GM18505 (cell line): ENCODE results near the gene R3HDM2.
"Not testable (repeated sequence)": the region's sequence is repeated elsewhere in the genome, so short reads cannot be mapped to it uniquely, and the experiment has no call there.

Experiments
- ATAC-seq: cut with Tn5 transposase; IDR thresholded peaks from one replicate; pipeline ENCODE4 v1.9.1; 2021; ENCODE audit not compliant: unreplicated experiment
- POLR2A ChIP-seq: IDR thresholded peaks from 4 replicates; pipeline ENCODE4 v1.6.1; 2011; ENCODE audit warnings: borderline replicate concordance; ENCODE audit not compliant: insufficient read depth, insufficient read length; ENCODE audit errors: extremely low read depth

Gene R3HDM2

DNA sequence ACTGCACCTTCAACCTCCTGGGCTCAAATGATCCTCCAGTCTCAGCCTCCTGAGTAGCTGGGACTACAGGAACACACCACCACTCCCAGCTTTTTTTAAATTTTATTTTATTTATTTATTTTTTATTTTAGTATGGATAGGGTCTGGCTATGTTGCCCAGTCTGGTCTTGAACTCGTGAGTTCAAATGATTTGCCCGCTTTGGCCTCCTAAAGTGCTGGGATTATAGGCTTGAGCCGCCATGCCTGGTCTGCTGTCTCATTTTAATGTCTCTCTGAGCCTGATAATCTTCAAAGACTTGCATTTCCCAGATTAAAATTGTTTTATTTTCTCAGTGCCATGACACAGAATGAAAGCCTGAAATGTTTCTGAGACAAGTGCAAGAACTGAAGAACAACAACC is 2.5 kb upstream of the R3HDM2 start:
- no peak for TF ChIP-seq POLR2A

DNA sequence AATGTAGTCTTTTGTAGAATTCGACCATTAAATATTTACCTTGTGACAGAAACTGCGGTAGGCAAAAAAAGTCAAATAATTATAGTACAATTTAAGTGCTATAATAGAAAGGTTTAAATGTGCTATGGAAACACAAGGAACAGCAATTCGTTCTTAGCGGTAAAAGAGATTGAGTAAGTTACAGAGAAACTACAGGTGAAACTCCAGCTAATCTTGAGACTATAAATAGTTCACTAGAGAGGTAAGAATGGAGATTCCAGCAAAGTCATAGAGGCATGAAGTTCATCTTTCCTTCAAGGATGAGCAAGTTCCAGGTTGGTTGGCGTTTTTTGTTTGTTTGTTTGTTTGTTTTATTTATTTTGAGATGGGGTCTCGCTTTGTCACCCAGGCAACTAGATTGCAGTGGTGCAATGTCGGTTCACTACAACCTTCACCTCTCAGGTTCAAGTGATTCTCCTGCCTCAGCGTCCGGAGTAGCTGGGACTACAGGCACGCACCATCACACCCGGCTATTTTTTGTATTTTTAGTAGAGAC is 878 bp upstream of the R3HDM2 start:
- no peak for ATAC-seq
- no peak for TF ChIP-seq POLR2A

More for the DNA sequence above, 2.5 kb upstream of the R3HDM2 start:
- ATAC-seq: no peak

DNA sequence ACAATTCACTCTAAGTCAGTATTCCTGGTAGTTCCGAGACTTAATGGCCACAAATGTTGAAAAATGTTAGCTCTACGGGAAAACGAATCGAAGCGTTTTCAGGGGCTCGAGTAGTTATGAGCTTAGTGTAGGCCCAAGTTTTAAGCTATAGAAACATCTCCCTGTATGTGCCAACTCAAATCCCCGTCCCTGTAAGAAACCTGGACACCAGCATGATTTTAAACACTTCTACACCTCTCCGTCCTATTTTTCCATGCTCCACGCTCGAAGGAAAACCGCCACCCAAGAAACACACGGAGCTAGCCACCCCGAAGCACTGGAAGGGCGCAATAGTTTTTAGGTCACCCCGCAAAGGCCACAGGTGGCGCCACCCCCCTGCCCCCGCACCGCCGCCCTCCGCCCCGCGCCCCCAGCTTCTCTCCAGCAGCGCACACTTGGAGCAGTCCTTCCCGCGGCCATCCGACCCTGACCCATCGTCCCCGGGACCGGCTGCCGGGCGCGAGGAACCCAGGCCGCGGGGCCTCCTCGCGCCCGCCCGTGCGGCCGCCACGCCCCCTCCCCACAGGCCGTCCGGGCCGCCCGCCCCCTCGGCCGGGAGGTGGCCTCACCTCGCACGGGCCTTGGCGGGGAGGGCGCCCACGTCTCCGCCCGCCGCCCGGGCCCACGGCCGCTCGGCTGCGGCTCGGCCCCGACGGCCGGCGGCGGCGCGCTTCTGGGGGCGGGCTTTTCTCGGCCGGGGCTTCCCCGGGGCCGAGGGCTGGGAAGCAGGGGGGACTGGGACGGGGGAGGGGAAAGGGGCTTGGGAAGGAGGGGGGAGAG is 522 bp downstream of the R3HDM2 start:
- peak; percentile 44 for ATAC-seq
- no peak for TF ChIP-seq POLR2A

DNA sequence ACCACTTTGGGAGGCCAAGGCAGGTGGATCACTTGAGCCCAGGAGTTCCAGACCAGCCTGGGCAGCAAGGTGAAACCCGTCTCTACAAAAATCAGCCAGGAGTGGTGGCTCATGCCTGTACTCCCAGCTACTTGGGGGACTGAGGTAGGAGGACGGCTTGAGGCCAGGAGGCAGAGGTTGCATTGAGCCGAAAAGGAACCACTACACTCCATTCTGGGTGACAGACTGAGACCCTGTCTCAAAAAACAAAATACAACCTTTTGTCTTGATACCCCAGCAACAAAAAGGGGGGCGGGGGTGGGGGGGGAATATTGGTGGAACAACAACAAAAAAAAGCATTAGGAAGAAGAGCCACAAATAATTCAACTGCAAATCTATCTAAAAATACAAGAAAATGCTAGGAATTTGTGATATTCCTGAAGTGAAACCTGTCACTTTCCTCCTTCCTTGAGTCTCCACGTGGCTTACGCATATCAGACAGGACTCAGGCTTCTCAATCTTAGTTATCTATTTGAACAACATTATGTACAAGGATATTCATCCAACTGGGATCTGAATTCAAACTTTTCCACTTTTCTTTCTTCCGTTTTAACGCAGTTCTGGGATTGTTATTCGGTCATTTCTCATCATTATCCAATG is 1.3 kb downstream of the R3HDM2 start:
- no peak for TF ChIP-seq POLR2A

DNA sequence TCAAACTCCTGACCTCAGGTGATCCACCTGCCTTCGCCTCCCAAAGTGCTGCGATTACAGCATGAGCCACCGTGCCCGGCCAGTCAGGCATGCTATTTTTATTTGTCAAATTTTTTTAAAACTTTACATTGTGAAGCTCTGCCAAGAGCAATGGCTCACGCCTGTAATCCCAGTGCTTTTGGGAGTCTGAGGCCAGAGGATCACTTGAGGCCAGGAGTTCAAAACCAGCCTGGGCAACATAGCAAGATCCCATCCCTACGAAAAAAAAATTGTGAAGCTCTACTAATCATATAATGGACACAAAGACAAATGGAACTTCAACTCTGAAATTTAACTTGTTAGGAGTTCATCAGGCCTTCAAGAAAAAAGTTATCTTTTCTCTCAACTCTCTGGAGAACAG is 1.9 kb downstream of the R3HDM2 start:
- ATAC-seq: no peak
- TF ChIP-seq POLR2A: no peak

More for the DNA sequence above, 1.3 kb downstream of the R3HDM2 start:
- ATAC-seq: no peak

DNA sequence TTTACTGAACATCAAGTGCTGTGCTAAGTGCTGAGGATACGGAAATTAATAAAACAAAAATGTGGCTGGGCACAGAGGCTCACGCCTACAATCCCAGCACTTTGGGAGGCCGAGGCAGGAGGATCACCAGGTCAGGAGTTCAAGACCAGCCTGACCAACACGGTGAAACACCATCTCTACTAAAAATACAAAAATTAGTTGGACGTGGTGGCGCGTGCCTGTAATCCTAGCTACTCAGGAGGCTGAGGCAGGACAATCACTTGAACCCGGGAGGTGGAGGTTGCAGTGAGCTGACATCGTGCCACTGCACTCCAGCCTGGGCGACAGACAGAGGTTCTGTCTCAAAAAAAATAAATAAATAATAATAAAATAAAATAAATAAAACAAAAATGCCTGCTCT is 3.9 kb downstream of the R3HDM2 start:
- not testable (repeated sequence) for ATAC-seq

DNA sequence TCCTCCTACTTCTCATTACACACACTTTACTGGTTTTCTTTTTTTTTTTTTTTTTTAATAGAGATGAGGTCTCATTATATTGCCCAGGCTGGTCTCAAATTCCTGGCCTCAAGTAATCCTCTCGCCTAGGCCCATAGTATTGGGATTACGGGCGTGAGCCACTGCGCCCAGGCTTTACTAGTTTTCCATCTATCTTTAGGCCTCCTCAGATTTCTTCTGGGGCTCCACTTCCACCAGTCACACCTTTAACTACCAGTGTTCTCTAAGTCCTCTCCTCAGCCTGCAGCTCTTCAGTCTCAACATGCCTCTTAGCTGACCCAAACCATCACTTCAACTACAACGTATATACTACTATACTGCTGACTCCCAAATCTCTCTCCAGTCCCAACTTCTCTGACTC is 10.4 kb downstream of the R3HDM2 start:
- no peak for TF ChIP-seq POLR2A
- no peak for ATAC-seq

DNA sequence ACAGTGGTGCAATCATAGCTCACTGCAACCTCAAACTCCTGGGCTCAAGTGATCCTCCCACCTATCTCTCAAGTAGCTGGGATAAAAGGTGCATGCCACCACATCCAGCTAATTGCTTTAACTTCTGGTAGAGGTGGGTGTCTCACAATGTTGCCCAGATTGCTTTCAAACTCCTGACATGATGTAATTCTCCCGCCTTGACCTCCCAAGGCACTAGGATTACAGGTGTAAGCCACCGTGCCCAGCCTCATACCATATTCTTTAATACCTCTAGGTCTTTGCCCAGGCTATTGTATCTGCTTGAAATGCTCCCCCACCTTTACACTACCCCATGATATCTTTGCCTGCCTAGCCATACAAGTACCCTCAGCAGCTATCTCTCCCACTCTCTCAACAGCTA is 11.3 kb downstream of the R3HDM2 start:
- no peak for ATAC-seq
- TF ChIP-seq POLR2A: no peak

DNA sequence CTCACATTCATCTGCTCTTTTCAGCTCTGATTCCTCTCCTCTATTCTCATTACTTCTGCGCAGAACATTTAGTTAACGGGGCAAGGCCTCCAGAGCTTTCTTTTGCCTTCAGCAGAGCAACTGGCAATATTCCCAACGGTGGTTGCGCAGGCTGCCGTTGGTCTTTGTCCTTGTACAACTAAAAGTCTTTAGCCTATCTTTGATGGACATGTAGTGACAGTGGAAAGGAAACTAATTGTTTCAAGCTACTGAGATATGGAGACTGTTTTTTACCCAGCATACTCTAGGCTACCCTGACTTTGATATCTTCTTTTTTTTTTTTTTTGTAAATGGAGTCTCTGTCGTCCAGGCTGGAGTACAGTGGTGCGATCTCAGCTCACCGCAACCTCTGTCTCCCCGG is 12.6 kb downstream of the R3HDM2 start:
- ATAC-seq: no peak
- TF ChIP-seq POLR2A: no peak

DNA sequence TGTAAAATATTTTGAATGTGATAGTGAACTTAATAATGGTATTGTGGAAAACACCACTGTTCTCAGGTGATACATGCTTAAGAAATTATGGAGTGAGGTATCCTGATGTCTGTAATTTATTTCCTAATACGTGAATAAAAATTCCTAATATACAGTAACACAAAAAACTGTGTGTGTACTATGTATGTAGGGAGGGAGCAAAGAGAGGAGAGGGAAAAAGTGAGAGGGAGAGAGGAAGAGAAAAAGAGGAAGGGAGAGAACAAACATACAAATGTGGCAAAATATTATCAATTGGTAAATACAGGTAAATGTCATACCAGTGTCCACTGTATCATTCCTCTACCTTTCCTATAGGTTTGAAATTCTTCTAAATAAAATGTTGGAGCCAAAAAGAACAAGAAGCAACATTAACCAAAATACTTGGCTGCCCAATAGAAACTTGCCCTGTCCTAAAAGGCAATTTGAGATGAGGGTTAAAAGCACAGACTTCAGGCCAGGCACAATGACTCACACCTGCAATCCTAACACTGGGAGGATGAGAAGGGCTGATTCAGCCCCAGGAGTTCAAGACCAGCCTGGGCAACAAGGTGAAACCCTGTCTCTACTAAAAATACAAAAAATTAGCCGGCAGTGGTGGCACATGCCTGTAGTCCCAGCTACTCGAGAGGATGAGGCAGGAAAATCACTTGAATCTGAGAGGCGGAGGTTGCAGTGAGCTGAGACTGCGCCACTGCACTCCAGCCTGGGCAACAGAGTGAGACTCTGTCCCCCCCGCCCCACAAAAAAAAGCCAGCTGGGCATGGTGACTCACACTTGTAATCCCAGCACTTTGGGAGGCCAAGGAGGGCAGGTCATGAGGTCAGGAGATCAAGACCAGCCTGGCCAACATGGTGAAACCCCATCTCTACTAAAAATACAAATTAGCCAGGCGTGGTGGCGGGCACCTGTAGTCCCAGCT is 14.5 kb downstream of the R3HDM2 start:
- TF ChIP-seq POLR2A: no peak
- ATAC-seq: no peak

DNA sequence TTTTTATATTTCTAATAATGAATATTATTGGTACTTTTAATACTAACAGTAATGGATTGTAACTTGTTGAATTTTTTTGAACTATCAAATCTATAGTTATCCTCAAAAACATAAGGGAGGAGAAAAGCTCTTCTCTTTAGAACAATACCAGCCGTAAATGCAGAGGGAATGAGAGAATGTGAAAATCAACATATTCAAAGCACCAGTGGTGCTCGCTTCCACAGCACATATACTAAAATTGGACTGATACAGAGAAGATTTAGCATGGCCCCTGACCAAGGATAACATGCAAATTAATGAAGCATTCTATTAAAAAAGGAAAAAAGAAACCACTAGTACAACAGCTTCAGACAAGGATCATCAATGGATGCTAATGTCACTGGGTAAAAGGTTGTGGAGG is 15.8 kb downstream of the R3HDM2 start:
- no peak for ATAC-seq
- no peak for TF ChIP-seq POLR2A

DNA sequence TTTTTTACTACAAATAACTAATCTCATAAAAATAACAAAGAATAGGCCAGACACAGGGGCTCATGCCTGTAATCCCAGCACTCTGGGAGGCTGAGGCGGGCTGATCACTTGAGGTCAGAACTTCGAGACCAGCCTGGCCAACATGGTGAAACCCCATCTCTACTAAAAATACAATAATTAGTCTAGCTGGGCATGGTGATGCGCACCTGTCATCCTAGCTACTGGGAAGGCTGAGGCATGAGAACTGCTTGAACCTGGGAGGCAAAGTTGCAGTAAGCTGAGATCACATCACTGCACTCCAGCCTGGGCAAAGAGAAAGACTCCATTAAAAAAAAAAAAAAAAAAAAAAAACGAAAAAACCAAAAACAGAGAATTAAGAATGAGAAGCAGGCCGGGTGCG is 16.7 kb downstream of the R3HDM2 start:
- ATAC-seq: not testable (repeated sequence)

DNA sequence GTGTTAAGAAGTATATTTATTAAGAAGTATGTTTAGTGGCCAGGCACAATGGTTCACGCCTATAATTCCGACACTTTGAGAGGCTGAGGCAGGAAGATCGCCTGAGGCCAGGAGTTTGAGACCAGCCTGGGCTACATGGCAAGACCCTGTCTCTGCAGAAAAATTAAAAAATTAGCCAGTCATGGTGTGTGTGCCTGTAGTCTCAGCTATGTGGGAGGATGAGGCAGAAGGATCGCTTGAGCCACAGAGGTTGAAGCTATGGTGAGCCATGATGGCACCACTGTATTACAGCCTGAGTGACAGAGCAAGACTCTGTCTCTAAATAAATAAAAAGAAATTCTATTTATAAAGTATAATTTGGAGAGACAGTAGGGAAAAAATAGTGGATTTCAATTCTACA is 20.3 kb downstream of the R3HDM2 start:
- TF ChIP-seq POLR2A: no peak
- ATAC-seq: no peak

DNA sequence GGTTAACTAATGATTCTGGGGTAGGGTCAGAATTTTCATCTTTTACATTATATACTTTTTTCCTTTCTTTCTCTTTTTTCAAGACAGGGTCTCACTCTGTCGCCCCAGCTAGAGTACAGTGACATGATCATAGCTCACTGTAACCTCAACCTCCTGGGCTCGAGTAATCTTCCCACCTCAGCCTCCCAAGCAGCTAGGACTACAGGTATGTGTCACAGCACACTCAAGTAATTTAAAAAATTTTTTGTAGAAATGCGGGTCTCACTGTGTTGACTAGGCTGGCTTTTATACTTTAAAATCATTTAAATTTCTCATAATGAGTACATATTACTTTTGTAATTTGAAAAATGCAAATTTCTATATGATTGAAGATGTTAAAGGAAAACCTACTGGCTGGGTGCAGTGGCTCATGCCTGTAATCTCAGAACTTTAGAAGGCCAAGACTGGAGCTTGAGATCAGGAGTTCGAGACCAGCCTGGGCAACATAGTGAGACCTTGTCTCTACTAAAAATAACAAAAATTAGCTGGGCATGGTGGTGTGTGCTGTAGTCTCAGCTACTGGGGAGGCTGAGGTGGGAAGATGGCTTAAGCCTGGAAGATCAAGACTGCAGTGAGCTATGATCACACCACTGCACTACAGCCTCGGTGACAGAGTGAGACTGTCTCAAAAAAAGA is 25.7 kb downstream of the R3HDM2 start:
- no peak for ATAC-seq
- no peak for TF ChIP-seq POLR2A

DNA sequence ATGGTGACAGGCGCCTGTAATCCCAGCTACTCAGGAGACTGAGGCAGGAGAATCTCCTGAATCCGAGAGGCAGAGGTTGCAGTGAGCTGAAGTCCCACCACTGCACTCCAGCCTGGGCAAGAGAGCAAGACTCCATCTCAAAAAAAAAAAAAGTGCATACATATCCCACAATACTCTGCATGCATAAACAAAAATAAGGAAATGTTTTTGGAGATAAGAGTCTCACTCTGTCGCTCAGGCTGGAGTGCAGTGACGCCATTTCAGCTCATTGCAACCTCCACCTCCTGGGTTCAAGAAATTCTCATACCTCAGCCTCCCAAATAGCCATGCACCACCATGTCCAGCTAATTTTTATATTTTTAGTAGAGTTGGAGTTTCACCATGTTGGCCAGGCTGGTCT is 28.7 kb downstream of the R3HDM2 start:
- ATAC-seq: not testable (repeated sequence)
